Effector memory CD4-positive, alpha-beta T cell (primary cell): ENCODE measurements around the gene PIP4K2A.

Source experiments
- DNase-seq, 3 donors: peaks; one replicate each; pipeline ENCODE4 v3.0.0-alpha.2; 2020
- H3K27ac ChIP-seq: 2 replicates; pipeline ENCODE4 v1.7.0; 2013; ENCODE audit warnings: mild to moderate bottlenecking, low read length, moderate library complexity; ENCODE audit not compliant: insufficient read depth, poor library complexity, severe bottlenecking
- H3K27me3 ChIP-seq: replicated peaks from 2 replicates; pipeline ENCODE4 v1.7.0; 2013; ENCODE audit warnings: mild to moderate bottlenecking, low read length; ENCODE audit not compliant: insufficient read depth, control insufficient read depth, poor library complexity, severe bottlenecking
- H3K36me3 ChIP-seq: 2 replicates; pipeline ENCODE4 v1.7.0; 2013; ENCODE audit warnings: mild to moderate bottlenecking, low read length, moderate library complexity; ENCODE audit not compliant: control insufficient read depth, insufficient read depth
- H3K4me1 ChIP-seq: 2 replicates; pipeline ENCODE4 v1.7.0; 2013; ENCODE audit warnings: low read length, mild to moderate bottlenecking; ENCODE audit not compliant: control insufficient read depth, insufficient read depth, poor library complexity, severe bottlenecking
- H3K4me3 ChIP-seq: 2 replicates; pipeline ENCODE4 v1.7.0; 2013; ENCODE audit warnings: low read length, low read depth, mild to moderate bottlenecking; ENCODE audit not compliant: insufficient read depth, poor library complexity, severe bottlenecking
- H3K9me3 ChIP-seq: 2 replicates; pipeline ENCODE4 v1.7.0; 2013; ENCODE audit warnings: mild to moderate bottlenecking, low read length, moderate library complexity; ENCODE audit not compliant: control insufficient read depth

The PIP4K2A gene

DNA sequence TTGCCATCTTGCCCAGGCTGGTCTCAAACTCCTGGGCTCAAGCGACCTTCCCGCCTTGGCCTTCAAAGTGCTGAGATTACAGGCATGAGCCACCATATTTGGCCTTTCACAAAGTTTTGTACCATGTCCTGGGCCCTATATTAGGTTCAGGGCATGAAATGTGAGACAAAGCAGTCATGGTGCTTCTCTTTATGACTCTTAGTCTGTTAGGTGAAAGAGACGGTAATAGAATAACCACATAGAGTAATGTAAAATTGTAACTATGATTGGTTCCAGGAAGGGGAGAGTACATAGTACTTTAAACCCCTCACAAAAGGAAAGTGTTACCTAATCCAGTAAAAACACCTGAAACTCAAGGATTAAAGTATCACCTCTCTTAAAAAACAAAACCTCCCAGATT lies 224.4 kb downstream of the PIP4K2A start:
- H3K27me3 ChIP-seq: no peaks in the 10 kb centered on the region
- no peaks in the 10 kb centered on the region for H3K36me3 ChIP-seq
- no peak for DNase-seq
- no peak overlapping the region for H3K4me3 ChIP-seq
- H3K27ac ChIP-seq: no peak overlapping the region
- peaks cover 10% of the 10 kb centered on the region for H3K4me1 ChIP-seq
- no peaks in the 10 kb centered on the region for H3K9me3 ChIP-seq

DNA sequence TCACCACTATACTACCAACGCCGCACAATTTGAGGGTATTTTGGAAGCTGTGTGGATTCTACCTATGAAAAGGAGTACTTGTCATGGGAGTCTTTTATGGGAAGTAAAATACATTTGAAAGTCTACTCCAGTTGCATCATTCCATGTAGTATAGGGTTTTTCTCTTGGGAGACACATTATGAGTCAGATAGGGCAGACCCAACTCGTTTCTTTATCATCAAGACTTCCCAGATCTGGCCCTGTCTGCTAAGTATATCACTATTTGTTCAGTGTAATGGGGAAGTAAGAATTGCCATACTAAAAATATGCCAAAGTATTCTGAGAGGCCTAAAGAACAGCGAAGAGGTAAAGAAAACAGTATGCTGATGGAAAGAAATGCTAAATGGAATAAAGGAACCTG lies 224.9 kb downstream of the PIP4K2A start:
- Histone ChIP-seq H3K36me3 (no peaks in the 10 kb centered on the region), H3K4me1 (peaks cover 10% of the 10 kb centered on the region), H3K9me3 (no peaks in the 10 kb centered on the region), H3K4me3 (no peak overlapping the region), H3K27ac (no peak overlapping the region), H3K27me3 (no peaks in the 10 kb centered on the region)
- DNase-seq: no peak

DNA sequence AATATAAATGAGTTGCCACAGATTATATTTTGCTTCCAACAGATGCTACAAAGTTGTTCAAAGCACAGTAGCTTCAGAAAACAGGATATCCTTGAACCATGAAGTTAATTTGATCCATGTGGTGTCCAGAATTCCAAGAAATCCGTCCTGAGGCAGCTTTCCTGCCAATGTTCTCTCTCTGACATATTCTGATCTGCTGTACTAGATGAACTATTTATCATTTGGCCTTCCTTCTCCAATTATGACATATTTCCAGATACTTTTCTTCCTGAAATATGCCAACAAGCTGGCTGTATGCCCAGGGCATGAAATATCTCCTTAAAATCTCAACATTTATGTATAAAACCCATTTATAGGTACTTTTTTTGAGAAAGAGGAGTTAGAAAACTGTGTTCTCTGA lies 227.9 kb downstream of the PIP4K2A start:
- DNase-seq: no peak
- Histone ChIP-seq H3K9me3 (no peaks in the 10 kb centered on the region), H3K4me1 (peaks cover under 1% of the 10 kb centered on the region), H3K36me3 (no peaks in the 10 kb centered on the region), H3K27me3 (no peaks in the 10 kb centered on the region), H3K27ac (no peak overlapping the region), H3K4me3 (no peak overlapping the region)
